WTC11 (cell line): Measurements from ENCODE around the gene CRYBG3. TPM values are rescaled to one million over a fixed set of nuclear protein-coding genes. Genes with fewer than 3 reads are reported as not detected.

Experiments used
- ATAC-seq: fragments of 200-7000 bp; cut with Tn5 transposase; 2 replicates; pipeline ENCODE4 v1.10.0; 2021; ENCODE audit warnings: mild to moderate bottlenecking, moderate library complexity
- CTCF ChIA-PET: fragments of 300-600 bp; sonication (Branson Sonifier 250); formaldehyde crosslinking; loops from one replicate; lab custom pipeline; 2021; ENCODE audit warnings: antibody characterized with exemption; lab: Charles Lee
- POLR2A ChIA-PET: fragments of 350-600 bp; sonication (Branson Sonifier 250); formaldehyde crosslinking; loops from one replicate; lab custom pipeline; 2021; ENCODE audit warnings: antibody characterized with exemption; lab: Charles Lee
- DNase-seq: peaks from one replicate; pipeline ENCODE4 v3.0.0; 2021; ENCODE audit warnings: low spot score
- H3K27ac Mint-ChIP-seq: 2 replicates; pipeline ENCODE4 v1.8.0; 2021; ENCODE audit warnings: mixed read lengths
- H3K27me3 Mint-ChIP-seq: 2 replicates; pipeline ENCODE4 v1.8.0; 2021; ENCODE audit warnings: low read depth, mild to moderate bottlenecking, moderate library complexity, mixed read lengths
- H3K36me3 Mint-ChIP-seq: 2 replicates; pipeline ENCODE4 v1.8.0; 2021; ENCODE audit warnings: mixed read lengths
- H3K4me1 Mint-ChIP-seq: 2 replicates; pipeline ENCODE4 v1.8.0; 2022; ENCODE audit warnings: mixed read lengths
- H3K4me3 Mint-ChIP-seq: 2 replicates; pipeline ENCODE4 v1.8.0; 2021; ENCODE audit warnings: mild to moderate bottlenecking, moderate library complexity, mixed read lengths
- H3K9me3 Mint-ChIP-seq: 2 replicates; pipeline ENCODE4 v1.8.0; 2021; ENCODE audit warnings: mixed read lengths
- CREB1 ChIP-seq: sonication (generic); formaldehyde crosslinking; IDR thresholded peaks from 2 replicates; pipeline ENCODE4 v1.8.0; 2023; ENCODE audit warnings: mild to moderate bottlenecking, missing genetic modification reagents
- CREM ChIP-seq: sonication (generic); formaldehyde crosslinking; IDR thresholded peaks from 2 replicates; pipeline ENCODE4 v1.8.1; 2022; ENCODE audit warnings: mild to moderate bottlenecking, missing genetic modification reagents, moderate library complexity
- CTCF ChIP-seq: fragments of 200-600 bp; IDR thresholded peaks from 2 replicates; pipeline ENCODE4 v1.8.0; 2022; ENCODE audit warnings: antibody characterized with exemption
- E2F5 ChIP-seq: sonication (generic); formaldehyde crosslinking; IDR thresholded peaks from 2 replicates; pipeline ENCODE4 v1.8.1; 2022; ENCODE audit warnings: mild to moderate bottlenecking, moderate library complexity, missing genetic modification reagents
- FOXJ3 ChIP-seq: sonication (generic); formaldehyde crosslinking; IDR thresholded peaks from 2 replicates; pipeline ENCODE4 v1.9.0; 2021; ENCODE audit warnings: missing genetic modification reagents, mild to moderate bottlenecking, borderline replicate concordance
- FOXP4 ChIP-seq: sonication (generic); formaldehyde crosslinking; IDR thresholded peaks from 2 replicates; pipeline ENCODE4 v1.8.0; 2022; ENCODE audit warnings: mild to moderate bottlenecking, missing genetic modification reagents
- NFE2L1 ChIP-seq: sonication (generic); formaldehyde crosslinking; IDR thresholded peaks from 2 replicates; pipeline ENCODE4 v1.8.1; 2023; ENCODE audit warnings: missing genetic modification reagents
- NFYB ChIP-seq: sonication (generic); formaldehyde crosslinking; conservative IDR thresholded peaks from 2 replicates; pipeline ENCODE4 v1.8.0; 2022; ENCODE audit warnings: low read depth, missing genetic modification reagents
- NR1H2 ChIP-seq: sonication (generic); formaldehyde crosslinking; IDR thresholded peaks from 2 replicates; pipeline ENCODE4 v1.9.0; 2021; ENCODE audit warnings: mild to moderate bottlenecking, moderate library complexity, missing genetic modification reagents
- NR2C2 ChIP-seq: sonication (generic); formaldehyde crosslinking; IDR thresholded peaks from 2 replicates; pipeline ENCODE4 v1.8.0; 2022; ENCODE audit warnings: mild to moderate bottlenecking, missing genetic modification reagents
- OVOL2 ChIP-seq: fragments of 250-450 bp; sonication (Bioruptor Pico); IDR thresholded peaks from 2 replicates; pipeline ENCODE4 v1.9.0; 2021; ENCODE audit warnings: mild to moderate bottlenecking, borderline replicate concordance
- PRRX2 ChIP-seq: fragments of 250-450 bp; sonication (Bioruptor Pico); IDR thresholded peaks from 2 replicates; pipeline ENCODE4 v1.8.0; 2021; ENCODE audit warnings: mild to moderate bottlenecking
- RORB ChIP-seq: fragments of 250-450 bp; sonication (Bioruptor Pico); IDR thresholded peaks from 2 replicates; pipeline ENCODE4 v1.9.0; 2021; ENCODE audit warnings: mild to moderate bottlenecking
- SOX15 ChIP-seq: fragments of 250-450 bp; sonication (Bioruptor Pico); IDR thresholded peaks from 2 replicates; pipeline ENCODE4 v1.9.0; 2021; ENCODE audit warnings: mild to moderate bottlenecking
- ZNF121 ChIP-seq: sonication (generic); formaldehyde crosslinking; IDR thresholded peaks from 2 replicates; pipeline ENCODE4 v1.8.0; 2023; ENCODE audit warnings: missing genetic modification reagents
- ZNF396 ChIP-seq: fragments of 250-450 bp; sonication (Bioruptor Pico); IDR thresholded peaks from 2 replicates; pipeline ENCODE4 v1.8.0; 2021; ENCODE audit warnings: mild to moderate bottlenecking, moderate library complexity, borderline replicate concordance
- ZNF416 ChIP-seq: fragments of 250-450 bp; sonication (Bioruptor Pico); IDR thresholded peaks from 2 replicates; pipeline ENCODE4 v1.9.0; 2021; ENCODE audit warnings: mild to moderate bottlenecking, inconsistent platforms
- ZNF423 ChIP-seq: fragments of 250-450 bp; sonication (Bioruptor Pico); IDR thresholded peaks from 2 replicates; pipeline ENCODE4 v2.1.2; 2022; ENCODE audit warnings: mild to moderate bottlenecking, moderate library complexity
- ZNF532 ChIP-seq: fragments of 250-450 bp; sonication (Bioruptor Pico); IDR thresholded peaks from 2 replicates; pipeline ENCODE4 v1.9.0; 2021; ENCODE audit warnings: mild to moderate bottlenecking, borderline replicate concordance
- total RNA-seq: library from RNA; stranded (reverse); gene quantifications from 3 replicates; pipeline ENCODE4 v1.2.3, GENCODE V29; 2021
- TF ChIP-seq, protein P1 (sequence below): fragments of 250-450 bp; sonication (Bioruptor Pico); IDR thresholded peaks from 2 replicates; pipeline ENCODE4 v2.1.2; 2022; ENCODE audit warnings: mild to moderate bottlenecking, moderate library complexity
- TF ChIP-seq, protein P2 (sequence below): sonication (generic); formaldehyde crosslinking; IDR thresholded peaks from 2 replicates; pipeline ENCODE4 v1.8.1; 2023; ENCODE audit warnings: mild to moderate bottlenecking, missing genetic modification reagents
- TF ChIP-seq, protein P3 (sequence below): fragments of 250-450 bp; sonication (Bioruptor Pico); IDR thresholded peaks from 2 replicates; pipeline ENCODE4 v1.9.0; 2021; ENCODE audit warnings: mild to moderate bottlenecking
- TF ChIP-seq, protein P4 (sequence below): fragments of 250-450 bp; sonication (Bioruptor Pico); IDR thresholded peaks from 2 replicates; pipeline ENCODE4 v1.9.0; 2021; ENCODE audit warnings: mild to moderate bottlenecking

CRYBG3 gene
- total RNA-seq, 1 experiment from 2014 or later = 13.6 TPM

GRCh38 chr3:97958396-97958795 is 136.6 kb downstream of the CRYBG3 start (continued):
- TF ChIP-seq FOXP4 (CRISPR knock-in tag) = no peak
- no peak for TF ChIP-seq OVOL2 (CRISPR knock-in tag)
- no peak for TF ChIP-seq CREM (CRISPR knock-in tag)
- TF ChIP-seq, protein P1, sequence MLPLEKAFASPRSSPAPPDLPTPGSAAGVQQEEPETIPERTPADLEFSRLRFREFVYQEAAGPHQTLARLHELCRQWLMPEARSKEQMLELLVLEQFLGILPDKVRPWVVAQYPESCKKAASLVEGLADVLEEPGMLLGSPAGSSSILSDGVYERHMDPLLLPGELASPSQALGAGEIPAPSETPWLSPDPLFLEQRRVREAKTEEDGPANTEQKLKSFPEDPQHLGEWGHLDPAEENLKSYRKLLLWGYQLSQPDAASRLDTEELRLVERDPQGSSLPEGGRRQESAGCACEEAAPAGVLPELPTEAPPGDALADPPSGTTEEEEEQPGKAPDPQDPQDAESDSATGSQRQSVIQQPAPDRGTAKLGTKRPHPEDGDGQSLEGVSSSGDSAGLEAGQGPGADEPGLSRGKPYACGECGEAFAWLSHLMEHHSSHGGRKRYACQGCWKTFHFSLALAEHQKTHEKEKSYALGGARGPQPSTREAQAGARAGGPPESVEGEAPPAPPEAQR (CRISPR knock-in tag) = no peak
- TF ChIP-seq ZNF396 (CRISPR knock-in tag) = no peak
- no peak for TF ChIP-seq NFE2L1 (CRISPR knock-in tag)
- TF ChIP-seq, protein P2, sequence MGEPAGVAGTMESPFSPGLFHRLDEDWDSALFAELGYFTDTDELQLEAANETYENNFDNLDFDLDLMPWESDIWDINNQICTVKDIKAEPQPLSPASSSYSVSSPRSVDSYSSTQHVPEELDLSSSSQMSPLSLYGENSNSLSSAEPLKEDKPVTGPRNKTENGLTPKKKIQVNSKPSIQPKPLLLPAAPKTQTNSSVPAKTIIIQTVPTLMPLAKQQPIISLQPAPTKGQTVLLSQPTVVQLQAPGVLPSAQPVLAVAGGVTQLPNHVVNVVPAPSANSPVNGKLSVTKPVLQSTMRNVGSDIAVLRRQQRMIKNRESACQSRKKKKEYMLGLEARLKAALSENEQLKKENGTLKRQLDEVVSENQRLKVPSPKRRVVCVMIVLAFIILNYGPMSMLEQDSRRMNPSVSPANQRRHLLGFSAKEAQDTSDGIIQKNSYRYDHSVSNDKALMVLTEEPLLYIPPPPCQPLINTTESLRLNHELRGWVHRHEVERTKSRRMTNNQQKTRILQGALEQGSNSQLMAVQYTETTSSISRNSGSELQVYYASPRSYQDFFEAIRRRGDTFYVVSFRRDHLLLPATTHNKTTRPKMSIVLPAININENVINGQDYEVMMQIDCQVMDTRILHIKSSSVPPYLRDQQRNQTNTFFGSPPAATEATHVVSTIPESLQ (CRISPR knock-in tag) = no peak
- no peak for TF ChIP-seq ZNF416 (CRISPR knock-in tag)
- no peak for TF ChIP-seq NR1H2
- no peak for TF ChIP-seq RORB (CRISPR knock-in tag)
- TF ChIP-seq SOX15 (CRISPR knock-in tag) = no peak
- TF ChIP-seq NR2C2 (CRISPR knock-in tag) = no peak
- TF ChIP-seq, protein P3, sequence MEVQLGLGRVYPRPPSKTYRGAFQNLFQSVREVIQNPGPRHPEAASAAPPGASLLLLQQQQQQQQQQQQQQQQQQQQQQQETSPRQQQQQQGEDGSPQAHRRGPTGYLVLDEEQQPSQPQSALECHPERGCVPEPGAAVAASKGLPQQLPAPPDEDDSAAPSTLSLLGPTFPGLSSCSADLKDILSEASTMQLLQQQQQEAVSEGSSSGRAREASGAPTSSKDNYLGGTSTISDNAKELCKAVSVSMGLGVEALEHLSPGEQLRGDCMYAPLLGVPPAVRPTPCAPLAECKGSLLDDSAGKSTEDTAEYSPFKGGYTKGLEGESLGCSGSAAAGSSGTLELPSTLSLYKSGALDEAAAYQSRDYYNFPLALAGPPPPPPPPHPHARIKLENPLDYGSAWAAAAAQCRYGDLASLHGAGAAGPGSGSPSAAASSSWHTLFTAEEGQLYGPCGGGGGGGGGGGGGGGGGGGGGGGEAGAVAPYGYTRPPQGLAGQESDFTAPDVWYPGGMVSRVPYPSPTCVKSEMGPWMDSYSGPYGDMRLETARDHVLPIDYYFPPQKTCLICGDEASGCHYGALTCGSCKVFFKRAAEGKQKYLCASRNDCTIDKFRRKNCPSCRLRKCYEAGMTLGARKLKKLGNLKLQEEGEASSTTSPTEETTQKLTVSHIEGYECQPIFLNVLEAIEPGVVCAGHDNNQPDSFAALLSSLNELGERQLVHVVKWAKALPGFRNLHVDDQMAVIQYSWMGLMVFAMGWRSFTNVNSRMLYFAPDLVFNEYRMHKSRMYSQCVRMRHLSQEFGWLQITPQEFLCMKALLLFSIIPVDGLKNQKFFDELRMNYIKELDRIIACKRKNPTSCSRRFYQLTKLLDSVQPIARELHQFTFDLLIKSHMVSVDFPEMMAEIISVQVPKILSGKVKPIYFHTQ = no peak

DNA sequence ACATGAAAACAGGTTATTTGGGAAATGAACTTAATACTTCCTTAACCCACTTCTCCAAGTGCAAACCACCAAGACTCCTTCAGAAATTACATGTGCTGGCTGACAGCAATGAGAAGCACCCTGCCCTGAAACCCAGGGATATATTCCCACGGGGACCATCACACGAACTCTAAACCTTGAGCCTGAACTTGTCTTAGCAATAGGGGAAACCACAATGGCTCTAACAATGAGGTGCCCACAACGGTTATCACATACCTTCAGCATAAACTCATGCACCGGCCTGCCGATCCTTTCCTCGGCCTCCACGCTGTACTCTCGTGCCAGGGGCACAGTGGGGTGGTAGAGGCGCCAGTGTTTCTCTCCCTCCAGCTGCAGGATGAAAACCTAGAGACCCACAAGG is 137.0 kb downstream of the CRYBG3 start:
- DNase-seq (no peak), ATAC-seq (no peak)
- ChIA-PET POLR2A (no interaction called here), CTCF (no interaction called here)
- peaks cover 2% of the 10 kb centered on the region; the same call in 1 of the 2 replicates for H3K4me1 Mint-ChIP-seq
- no peak overlapping the region for H3K4me3 Mint-ChIP-seq
- TF ChIP-seq ZNF532 = no peak
- TF ChIP-seq CTCF = no peak
- no peak for TF ChIP-seq PRRX2
- TF ChIP-seq CREB1 (CRISPR knock-in tag) = no peak
- no peak for TF ChIP-seq E2F5
- TF ChIP-seq ZNF121 (CRISPR knock-in tag) = no peak
- TF ChIP-seq, protein P4, sequence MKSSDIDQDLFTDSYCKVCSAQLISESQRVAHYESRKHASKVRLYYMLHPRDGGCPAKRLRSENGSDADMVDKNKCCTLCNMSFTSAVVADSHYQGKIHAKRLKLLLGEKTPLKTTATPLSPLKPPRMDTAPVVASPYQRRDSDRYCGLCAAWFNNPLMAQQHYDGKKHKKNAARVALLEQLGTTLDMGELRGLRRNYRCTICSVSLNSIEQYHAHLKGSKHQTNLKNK (CRISPR knock-in tag) = no peak
- TF ChIP-seq ZNF423 = no peak
- TF ChIP-seq FOXJ3 (CRISPR knock-in tag) = no peak
- TF ChIP-seq NR2C2 (CRISPR knock-in tag) = no peak
- no peak for TF ChIP-seq NFYB (CRISPR knock-in tag)
- H3K27me3 Mint-ChIP-seq = no peaks in the 10 kb centered on the region
- no peaks in the 10 kb centered on the region for H3K9me3 Mint-ChIP-seq
- no peaks in the 10 kb centered on the region; the same call in 1 of the 2 replicates for H3K36me3 Mint-ChIP-seq
- no peak overlapping the region for H3K27ac Mint-ChIP-seq
